ACC112 (cell line): Measurements from ENCODE around the gene FAM24A.

Source experiments
- H2AFZ ChIP-seq: fragments of 200-600 bp; sonication (generic); one replicate; pipeline ENCODE4 v1.6.0; 2017; ENCODE audit warnings: antibody characterized with exemption, low read length; ENCODE audit not compliant: unreplicated experiment
- H3K27ac ChIP-seq: fragments of 200-600 bp; sonication (generic); 2 replicates; pipeline ENCODE4 v1.5.1; 2014; ENCODE audit warnings: low read depth, mild to moderate bottlenecking, antibody characterized with exemption, low read length, moderate library complexity
- H3K27me3 ChIP-seq: fragments of 200-600 bp; sonication (generic); 2 replicates; pipeline ENCODE4 v1.6.1; 2014; ENCODE audit warnings: mild to moderate bottlenecking, antibody characterized with exemption, low read length, moderate library complexity, mixed read lengths; ENCODE audit not compliant: insufficient read depth
- H3K36me3 ChIP-seq: fragments of 200-600 bp; sonication (generic); 2 replicates; pipeline ENCODE4 v1.6.1; 2016; ENCODE audit warnings: mild to moderate bottlenecking, antibody characterized with exemption, low read length, moderate library complexity, mixed read lengths; ENCODE audit not compliant: insufficient read depth
- H3K4me1 ChIP-seq: fragments of 200-600 bp; sonication (generic); one replicate; pipeline ENCODE4 v1.6.1; 2016; ENCODE audit warnings: low read length, mixed read lengths; ENCODE audit not compliant: insufficient read depth, unreplicated experiment, control insufficient read depth
- H3K4me3 ChIP-seq: fragments of 200-600 bp; sonication (generic); 2 replicates; pipeline ENCODE4 v1.5.1; 2014; ENCODE audit warnings: mild to moderate bottlenecking, low read depth, low read length
- H3K79me2 ChIP-seq: fragments of 200-600 bp; sonication (generic); one replicate; pipeline ENCODE4 v1.6.0; 2016; ENCODE audit warnings: low read length; ENCODE audit not compliant: control insufficient read depth, unreplicated experiment, insufficient read depth

The FAM24A gene

GRCh38 chr10:122931088-122931906 is 20.9 kb downstream of the FAM24A start:
- peaks cover 11% of the 10 kb centered on the region for H3K36me3 ChIP-seq
- no peaks in the 10 kb centered on the region for H3K27me3 ChIP-seq
- no peaks in the 10 kb centered on the region for H3K79me2 ChIP-seq
- no peak overlapping the region for H2AFZ ChIP-seq
- H3K4me1 ChIP-seq: no peaks in the 10 kb centered on the region
- no peak overlapping the region for H3K4me3 ChIP-seq
- H3K27ac ChIP-seq: no peak overlapping the region

- H2AFZ ChIP-seq: no peak overlapping the region
- H3K27ac ChIP-seq: peak overlapping the region; percentile 86
- H3K4me1 ChIP-seq: peaks cover 26% of the 10 kb centered on the region
- H3K36me3 ChIP-seq: peaks cover 39% of the 10 kb centered on the region
- H3K79me2 ChIP-seq: peaks cover 5% of the 10 kb centered on the region
- no peaks in the 10 kb centered on the region for H3K27me3 ChIP-seq
- H3K4me3 ChIP-seq: no peak overlapping the region
These were observed 28.9 kb downstream of the FAM24A start for GRCh38 chr10:122939133-122939855.

GRCh38 chr10:122939856-122940543 is 29.6 kb downstream of the FAM24A start:
- peaks cover 33% of the 10 kb centered on the region for H3K36me3 ChIP-seq
- H3K27ac ChIP-seq: peak overlapping the region; percentile 86
- H2AFZ ChIP-seq: no peak overlapping the region
- peaks cover 26% of the 10 kb centered on the region for H3K4me1 ChIP-seq
- H3K27me3 ChIP-seq: no peaks in the 10 kb centered on the region
- peaks cover 5% of the 10 kb centered on the region for H3K79me2 ChIP-seq
- H3K4me3 ChIP-seq: peak overlapping the region; percentile 54; the same call in 1 of the 2 replicates

GRCh38 chr10:122949296-122949695 is 38.9 kb downstream of the FAM24A start:
- H3K4me3 ChIP-seq: no peak overlapping the region
- H3K4me1 ChIP-seq: peaks cover 11% of the 10 kb centered on the region
- H3K27me3 ChIP-seq: no peaks in the 10 kb centered on the region
- peaks cover 14% of the 10 kb centered on the region for H3K79me2 ChIP-seq
- H3K27ac ChIP-seq: no peak overlapping the region
- no peak overlapping the region for H2AFZ ChIP-seq
- peaks cover 29% of the 10 kb centered on the region for H3K36me3 ChIP-seq

GRCh38 chr10:122953902-122954730 is 43.7 kb downstream of the FAM24A start, which contains the start of gene C10orf88:
C10orf88 (minus strand) TSS chr10:122954227; CDS start chr10:122954178, 49 bp downstream.
- peaks cover 60% of the 10 kb centered on the region for H3K79me2 ChIP-seq

GRCh38 chr10:122954731-122955050 is 44.3 kb downstream of the FAM24A start:
- Histone ChIP-seq H2AFZ (peak overlapping the region; percentile 98), H3K4me3 (peak overlapping the region; percentile 98), H3K27me3 (no peaks in the 10 kb centered on the region), H3K4me1 (peaks cover 31% of the 10 kb centered on the region), H3K79me2 (peaks cover 62% of the 10 kb centered on the region), H3K27ac (no peak overlapping the region), H3K36me3 (peaks cover 8% of the 10 kb centered on the region)

More at GRCh38 chr10:122953902-122954730, 43.7 kb downstream of the FAM24A start, which contains the start of gene C10orf88:
- peaks cover 9% of the 10 kb centered on the region for H3K36me3 ChIP-seq
- H3K4me1 ChIP-seq: peaks cover 31% of the 10 kb centered on the region
- peak within 1 kb of the TSS; percentile 98 for H3K4me3 ChIP-seq
- no peaks in the 10 kb centered on the region for H3K27me3 ChIP-seq
- H3K27ac ChIP-seq: peak within 1 kb of the TSS; percentile 58; the same call in 1 of the 2 replicates
- peak within 1 kb of the TSS; percentile 98 for H2AFZ ChIP-seq

- Histone ChIP-seq H3K4me3 (peak overlapping the region; percentile 98), H3K36me3 (peaks cover 3% of the 10 kb centered on the region), H2AFZ (no peak overlapping the region), H3K27me3 (no peaks in the 10 kb centered on the region), H3K4me1 (peaks cover 31% of the 10 kb centered on the region), H3K27ac (no peak overlapping the region), H3K79me2 (peaks cover 69% of the 10 kb centered on the region)
These were observed 45.5 kb downstream of the FAM24A start for GRCh38 chr10:122955892-122956291.

- Histone ChIP-seq H3K4me1 (peaks cover 25% of the 10 kb centered on the region), H2AFZ (no peak overlapping the region), H3K36me3 (peaks cover 6% of the 10 kb centered on the region), H3K27ac (no peak overlapping the region), H3K27me3 (no peaks in the 10 kb centered on the region), H3K79me2 (peaks cover 69% of the 10 kb centered on the region), H3K4me3 (no peak overlapping the region)
These were observed 47.1 kb downstream of the FAM24A start for GRCh38 chr10:122957474-122957873.

GRCh38 chr10:122962405-122962804 is 52.0 kb downstream of the FAM24A start:
- Histone ChIP-seq H3K36me3 (peaks cover 41% of the 10 kb centered on the region), H3K4me3 (no peak overlapping the region), H3K4me1 (peaks cover 1% of the 10 kb centered on the region), H3K27me3 (no peaks in the 10 kb centered on the region), H2AFZ (no peak overlapping the region), H3K27ac (no peak overlapping the region), H3K79me2 (peaks cover 29% of the 10 kb centered on the region)
